ENCODE data around the gene HNRNPL.
A peak's percentile ranks its signal among the peaks of the same experiment; 100 is the strongest.
"Not testable (repeated sequence)": the region's sequence is repeated elsewhere in the genome, so short reads cannot be mapped to it uniquely, and the experiment has no call there.

Gene HNRNPL

GRCh38 chr19:38878575-38879399 is 29.0 kb upstream of the HNRNPL start:
- Mint-ChIP-seq H3K9me3 (no peaks in the 10 kb centered on the region), H3K27ac (peak overlapping the region; percentile 99), H3K36me3 (ENCODE audit: low read depth) (peaks cover 41% of the 10 kb centered on the region), H3K4me3 (peak overlapping the region; percentile 97), H3K27me3 (no peaks in the 10 kb centered on the region), H3K4me1 (ENCODE audit: low read depth) (peaks cover 37% of the 10 kb centered on the region)
- DNase-seq: no peak

- Mint-ChIP-seq H3K27me3 (no peaks in the 10 kb centered on the region), H3K4me3 (peak within 1 kb of the TSS; percentile 97), H3K27ac (peak within 1 kb of the TSS; percentile 99), H3K9me3 (no peaks in the 10 kb centered on the region), H3K4me1 (ENCODE audit: low read depth) (peaks cover 41% of the 10 kb centered on the region), H3K36me3 (ENCODE audit: low read depth) (peaks cover 45% of the 10 kb centered on the region)
- peak; percentile 81 for DNase-seq
Measured at GRCh38 chr19:38877781-38878574, 28.2 kb upstream of the HNRNPL start, which contains the start of gene RINL. Gene RINL, minus strand, starts transcription at chr19:38878275. Its CDS starts 1,533 bp downstream, at chr19:38876742.

GRCh38 chr19:38875656-38876395 is 26.0 kb upstream of the HNRNPL start:
- H3K27ac Mint-ChIP-seq: peak overlapping the region; percentile 99
- peaks cover 39% of the 10 kb centered on the region for H3K4me1 Mint-ChIP-seq (ENCODE audit: low read depth)
- peaks cover 55% of the 10 kb centered on the region for H3K36me3 Mint-ChIP-seq (ENCODE audit: low read depth)
- no peaks in the 10 kb centered on the region for H3K9me3 Mint-ChIP-seq
- H3K4me3 Mint-ChIP-seq: peak overlapping the region; percentile 51
- H3K27me3 Mint-ChIP-seq: no peaks in the 10 kb centered on the region
- DNase-seq: no peak

GRCh38 chr19:38873400-38873799 is 23.6 kb upstream of the HNRNPL start:
- H3K4me3 Mint-ChIP-seq, H3K9me3 Mint-ChIP-seq, DNase-seq, H3K27me3 Mint-ChIP-seq: not testable (repeated sequence)
- H3K27ac Mint-ChIP-seq: peak overlapping the region; percentile 68
- H3K4me1 Mint-ChIP-seq (ENCODE audit: low read depth): peaks cover 49% of the 10 kb centered on the region
- peaks cover 72% of the 10 kb centered on the region for H3K36me3 Mint-ChIP-seq (ENCODE audit: low read depth)

GRCh38 chr19:38870612-38871011 is 20.8 kb upstream of the HNRNPL start:
- H3K27ac Mint-ChIP-seq: peak overlapping the region; percentile 92
- H3K4me1 Mint-ChIP-seq (ENCODE audit: low read depth): peaks cover 39% of the 10 kb centered on the region
- peak overlapping the region; percentile 89 for H3K4me3 Mint-ChIP-seq
- no peaks in the 10 kb centered on the region for H3K27me3 Mint-ChIP-seq
- DNase-seq: no peak
- peaks cover 73% of the 10 kb centered on the region for H3K36me3 Mint-ChIP-seq (ENCODE audit: low read depth)
- no peaks in the 10 kb centered on the region for H3K9me3 Mint-ChIP-seq

GRCh38 chr19:38869836-38870607 is 20.2 kb upstream of the HNRNPL start:
- Mint-ChIP-seq H3K4me3 (peak overlapping the region; percentile 89), H3K4me1 (ENCODE audit: low read depth) (peaks cover 45% of the 10 kb centered on the region), H3K27me3 (no peaks in the 10 kb centered on the region), H3K36me3 (ENCODE audit: low read depth) (peaks cover 75% of the 10 kb centered on the region), H3K27ac (peak overlapping the region; percentile 95), H3K9me3 (no peaks in the 10 kb centered on the region)
- DNase-seq: peak; percentile 94

- peak overlapping the region; percentile 95 for H3K27ac Mint-ChIP-seq
- H3K4me1 Mint-ChIP-seq (ENCODE audit: low read depth): peaks cover 52% of the 10 kb centered on the region
- no peaks in the 10 kb centered on the region for H3K27me3 Mint-ChIP-seq
- H3K36me3 Mint-ChIP-seq (ENCODE audit: low read depth): peaks cover 72% of the 10 kb centered on the region
- H3K9me3 Mint-ChIP-seq: no peaks in the 10 kb centered on the region
- peak; percentile 70 for DNase-seq
- H3K4me3 Mint-ChIP-seq: peak overlapping the region; percentile 89
Measured at GRCh38 chr19:38869160-38869835, 19.5 kb upstream of the HNRNPL start.

GRCh38 chr19:38868551-38868950 is 18.8 kb upstream of the HNRNPL start:
- H3K27ac Mint-ChIP-seq: peak overlapping the region; percentile 95
- no peak for DNase-seq
- peaks cover 65% of the 10 kb centered on the region for H3K36me3 Mint-ChIP-seq (ENCODE audit: low read depth)
- H3K4me1 Mint-ChIP-seq (ENCODE audit: low read depth): peaks cover 54% of the 10 kb centered on the region
- no peaks in the 10 kb centered on the region for H3K9me3 Mint-ChIP-seq
- H3K27me3 Mint-ChIP-seq: no peaks in the 10 kb centered on the region
- H3K4me3 Mint-ChIP-seq: peak overlapping the region; percentile 89

GRCh38 chr19:38867171-38867780 is 17.5 kb upstream of the HNRNPL start:
- peaks cover 51% of the 10 kb centered on the region for H3K4me1 Mint-ChIP-seq (ENCODE audit: low read depth)
- no peaks in the 10 kb centered on the region for H3K27me3 Mint-ChIP-seq
- peak overlapping the region; percentile 41 for H3K27ac Mint-ChIP-seq

GRCh38 chr19:38862321-38863059 is 12.7 kb upstream of the HNRNPL start:
- H3K36me3 Mint-ChIP-seq (ENCODE audit: low read depth): peaks cover 17% of the 10 kb centered on the region
- no peak for DNase-seq
- H3K4me3 Mint-ChIP-seq: no peak overlapping the region
- no peaks in the 10 kb centered on the region for H3K9me3 Mint-ChIP-seq
- H3K27ac Mint-ChIP-seq: peak overlapping the region; percentile 23
- H3K4me1 Mint-ChIP-seq (ENCODE audit: low read depth): peaks cover 41% of the 10 kb centered on the region
- no peaks in the 10 kb centered on the region for H3K27me3 Mint-ChIP-seq

More at GRCh38 chr19:38867171-38867780, 17.5 kb upstream of the HNRNPL start:
- H3K36me3 Mint-ChIP-seq (ENCODE audit: low read depth): peaks cover 57% of the 10 kb centered on the region
- H3K4me3 Mint-ChIP-seq: no peak overlapping the region
- H3K9me3 Mint-ChIP-seq: no peaks in the 10 kb centered on the region
- DNase-seq: no peak

GRCh38 chr19:38861368-38861767 is 11.6 kb upstream of the HNRNPL start:
- Mint-ChIP-seq H3K36me3 (ENCODE audit: low read depth) (peaks cover 10% of the 10 kb centered on the region), H3K27me3 (no peaks in the 10 kb centered on the region), H3K9me3 (peaks cover 2% of the 10 kb centered on the region), H3K4me3 (no peak overlapping the region), H3K27ac (no peak overlapping the region), H3K4me1 (ENCODE audit: low read depth) (peaks cover 45% of the 10 kb centered on the region)
- DNase-seq: no peak

- peaks cover 31% of the 10 kb centered on the region for H3K4me1 Mint-ChIP-seq (ENCODE audit: low read depth)
- H3K27me3 Mint-ChIP-seq; H3K27ac Mint-ChIP-seq; H3K4me3 Mint-ChIP-seq; DNase-seq; H3K36me3 Mint-ChIP-seq (ENCODE audit: low read depth); H3K9me3 Mint-ChIP-seq: not testable (repeated sequence)
Measured at GRCh38 chr19:38859631-38860204, 9.9 kb upstream of the HNRNPL start.

All from activated T-cell treated with anti-CD3 and anti-CD28 coated beads, Interleukin-2, amount 50 U/mL, for 24 hours (primary cell).